Tibial nerve (tissue), 4 donors: Measurements from ENCODE around the gene HTR2A. TPM values are rescaled to one million over a fixed set of nuclear protein-coding genes. Genes with fewer than 3 reads are reported as not detected.

Experiments used
- DNase-seq, 2 donors: peaks; one replicate each; pipeline ENCODE4 v3.0.0-alpha.2; 2019; ENCODE audit warnings: low spot score in 2 of 2
- H3K27ac ChIP-seq, 4 donors: fragments of 200-600 bp; sonication (generic) in 3 of 4; one replicate each; pipeline ENCODE4 v1.5.1; 2017 to 2019; ENCODE audit warnings: mild to moderate bottlenecking in 1 of 4
- H3K27me3 ChIP-seq, 2 donors: fragments of 200-600 bp; sonication (generic) in 1 of 2; one replicate each; pipeline versions ENCODE4 v1.5.1 to v1.6.0; 2017 to 2019
- H3K36me3 ChIP-seq, 3 donors: fragments of 200-600 bp; sonication (generic); one replicate each; pipeline ENCODE4 v1.5.1; 2018 to 2019
- H3K4me1 ChIP-seq, 4 donors: fragments of 200-600 bp; sonication (generic) in 3 of 4; one replicate each; pipeline ENCODE4 v1.5.1; 2017 to 2019
- H3K4me3 ChIP-seq, 4 donors: fragments of 200-600 bp; sonication (generic) in 3 of 4; one replicate each; pipeline ENCODE4 v1.5.1; 2017 to 2019; ENCODE audit warnings: mild to moderate bottlenecking in 1 of 4, moderate library complexity in 1 of 4
- H3K9me3 ChIP-seq, 4 donors: fragments of 200-600 bp; sonication (generic) in 3 of 4; one replicate each; pipeline ENCODE4 v1.5.1; 2017 to 2019
- CTCF ChIP-seq, 5 experiments: fragments of 200-600 bp in 3 of 5; fragments of 450-650 bp in 2 of 5; sonication (generic) in 3 of 5; IDR thresholded peaks; one replicate each; pipeline ENCODE4 v1.5.1; 2016 to 2019; ENCODE audit warnings: antibody characterized with exemption in 5 of 5, mild to moderate bottlenecking in 3 of 5, moderate library complexity in 2 of 5
- EP300 ChIP-seq, 2 donors: sonication (generic); formaldehyde crosslinking; IDR thresholded peaks; one replicate each; pipeline ENCODE4 v1.6.1; 2017; ENCODE audit warnings: antibody characterized with exemption in 2 of 2, mild to moderate bottlenecking in 1 of 2
- POLR2A ChIP-seq, 2 donors: fragments of 450-650 bp; IDR thresholded peaks; one replicate each; pipeline ENCODE4 v1.6.1; 2017; ENCODE audit warnings: antibody characterized with exemption in 2 of 2, mild to moderate bottlenecking in 2 of 2, moderate library complexity in 2 of 2
- WGBS, 2 donors: methylation state at CpG; one replicate each; pipeline ENCODE4 v1.1.5; 2018; 5-methylcytosine and 5-hydroxymethylcytosine counted together
- total RNA-seq, 4 donors: library from RNA; depleted of rRNA; stranded (reverse); fragments of >200 nt; gene quantifications; one replicate each; pipeline ENCODE4 v1.1.0, GENCODE V29; 2016

The HTR2A gene
- total RNA-seq, 4 donors from 2014 or later = 0.20 to 0.30 (median 0.21) TPM

GRCh38 chr13:46799139-46799538 is 97.7 kb downstream of the HTR2A start:
- no peak overlapping the region for H3K27ac ChIP-seq
- H3K4me3 ChIP-seq = no peak overlapping the region
- 83 to 88% methylated on average over 4 of the region's 4 CpGs for WGBS, 2 donors
- H3K36me3 ChIP-seq = no peaks in the 10 kb centered on the region
- no peaks in the 10 kb centered on the region for H3K9me3 ChIP-seq
- no peaks in the 10 kb centered on the region for H3K27me3 ChIP-seq
- no peak for DNase-seq
- peaks cover 0 to 41% (median 20%) of the 10 kb centered on the region in 4 donors for H3K4me1 ChIP-seq
- no peak for TF ChIP-seq POLR2A (IDR thresholded peaks at IDR 0.05)
- TF ChIP-seq CTCF (IDR thresholded peaks at IDR 0.05) = no peak
- TF ChIP-seq EP300 (IDR thresholded peaks at IDR 0.05) = no peak

- DNase-seq = no peak
- no peak for TF ChIP-seq POLR2A (IDR thresholded peaks at IDR 0.05)
- TF ChIP-seq CTCF (IDR thresholded peaks at IDR 0.05) = no peak
- no peak for TF ChIP-seq EP300 (IDR thresholded peaks at IDR 0.05)
- Histone ChIP-seq H3K27me3 (no peaks in the 10 kb centered on the region), H3K27ac (peak overlapping the region; percentile 80 to 99 (median 94)), H3K4me1 (peaks cover 0 to 56% (median 24%) of the 10 kb centered on the region in 4 donors), H3K4me3 (peak overlapping the region; percentile 62 to 96 (median 78)), H3K9me3 (no peaks in the 10 kb centered on the region), H3K36me3 (no peaks in the 10 kb centered on the region)
- 42 to 49% methylated on average over 9 of the region's 9 CpGs for WGBS, 2 donors
Measured at GRCh38 chr13:46797501-46798237, 99.2 kb downstream of the HTR2A start.

- Histone ChIP-seq H3K36me3 (no peaks in the 10 kb centered on the region), H3K27me3 (no peaks in the 10 kb centered on the region), H3K27ac (peak within 1 kb of the TSS; percentile 80 to 99 (median 94)), H3K9me3 (no peaks in the 10 kb centered on the region), H3K4me3 (peak within 1 kb of the TSS; percentile 62 to 96 (median 78)), H3K4me1 (peaks cover 0 to 63% (median 24%) of the 10 kb centered on the region in 4 donors)
- peak; percentile 20 to 94 for TF ChIP-seq EP300 (IDR thresholded peaks at IDR 0.05)
- no peak for TF ChIP-seq CTCF (IDR thresholded peaks at IDR 0.05)
- TF ChIP-seq POLR2A (IDR thresholded peaks at IDR 0.05) = peak; percentile 85 to 92
- WGBS, 2 donors = 1% methylated on average over 73 of the region's 77 CpGs
- DNase-seq = peak; percentile 94 to 96
Measured at GRCh38 chr13:46796515-46797474, 100.1 kb downstream of the HTR2A start, which contains the start of gene ESD. Gene ESD, minus strand, starts transcription at chr13:46797161. Its CDS starts 5,748 bp downstream, at chr13:46791413.

- H3K4me3 ChIP-seq = peak overlapping the region; percentile 62 to 96 (median 78)
- H3K27me3 ChIP-seq = no peaks in the 10 kb centered on the region
- peaks cover 0 to 64% (median 24%) of the 10 kb centered on the region in 4 donors for H3K4me1 ChIP-seq
- no peak for DNase-seq
- peaks cover 0 to under 1% (median 0%) of the 10 kb centered on the region in 3 donors for H3K36me3 ChIP-seq
- no peak for TF ChIP-seq POLR2A (IDR thresholded peaks at IDR 0.05)
- TF ChIP-seq CTCF (IDR thresholded peaks at IDR 0.05) = no peak
- no peak for TF ChIP-seq EP300 (IDR thresholded peaks at IDR 0.05)
- 58 to 60% methylated on average over 5 of the region's 5 CpGs for WGBS, 2 donors
- no peaks in the 10 kb centered on the region for H3K9me3 ChIP-seq
- H3K27ac ChIP-seq = peak overlapping the region; percentile 80 to 99 (median 94)
Measured at GRCh38 chr13:46796129-46796514, 100.7 kb downstream of the HTR2A start.
